ENCODE measurements around the gene ALDH1A1. TPM values are rescaled to one million over a fixed set of nuclear protein-coding genes. Genes with fewer than 3 reads are reported as not detected.

Gene ALDH1A1
- total and polyA plus RNA-seq, 11 donors = 2.2 to 37.5 (median 12.6) TPM

- TF ChIP-seq CTCF (IDR thresholded peaks at IDR 0.05) = no peak
- TF ChIP-seq POLR2A (IDR thresholded peaks at IDR 0.05) = no peak
Observed at GRCh38 chr9:72915659-72916058, 37.2 kb downstream of the ALDH1A1 start.

GRCh38 chr9:72914750-72915149, 38.1 kb downstream of the ALDH1A1 start:
- no peak overlapping the region for H3K27ac ChIP-seq
- H3K27me3 ChIP-seq = no peaks in the 10 kb centered on the region
- TF ChIP-seq POLR2A (IDR thresholded peaks at IDR 0.05) (no peak), CTCF (IDR thresholded peaks at IDR 0.05) (no peak)
- H3K4me1 ChIP-seq = peaks cover 0 to 11% (median 0%) of the 10 kb centered on the region in 12 donors
- H3K9me3 ChIP-seq = no peaks in the 10 kb centered on the region
- no peak overlapping the region for H3K4me3 ChIP-seq
- no peak for DNase-seq
- peaks cover 0 to 25% (median 0%) of the 10 kb centered on the region in 9 donors for H3K36me3 ChIP-seq
- intact Hi-C loops (cut with DNase I) = loop anchor here in 1 of 10 donors (5.0 kb wide), 1 partner anchor 38 kb away; the partner anchor contains the start of gene ALDH1A1
- 23 to 74% (median 47%) methylated on average over 2 of the region's 2 CpGs for WGBS, 4 donors
- no peak for ATAC-seq

More at GRCh38 chr9:72915659-72916058, 37.2 kb downstream of the ALDH1A1 start:
- Histone ChIP-seq H3K27me3 (no peaks in the 10 kb centered on the region), H3K4me3 (no peak overlapping the region), H3K36me3 (peaks cover 0 to 25% (median 0%) of the 10 kb centered on the region in 9 donors), H3K27ac (no peak overlapping the region), H3K4me1 (peaks cover 0 to 11% (median 0%) of the 10 kb centered on the region in 12 donors), H3K9me3 (no peaks in the 10 kb centered on the region)
- 71 to 87% (median 83%) methylated on average over 5 of the region's 5 CpGs for WGBS, 4 donors
- ATAC-seq (no peak), DNase-seq (no peak)
- intact Hi-C loops (cut with DNase I) = loop anchor here in 2 of 10 donors (2.0 to 5.0 kb wide), 2 partner anchors 37 to 59 kb away; partner anchors contain the start of gene ALDH1A1 (in 1 of the 2)

DNA sequence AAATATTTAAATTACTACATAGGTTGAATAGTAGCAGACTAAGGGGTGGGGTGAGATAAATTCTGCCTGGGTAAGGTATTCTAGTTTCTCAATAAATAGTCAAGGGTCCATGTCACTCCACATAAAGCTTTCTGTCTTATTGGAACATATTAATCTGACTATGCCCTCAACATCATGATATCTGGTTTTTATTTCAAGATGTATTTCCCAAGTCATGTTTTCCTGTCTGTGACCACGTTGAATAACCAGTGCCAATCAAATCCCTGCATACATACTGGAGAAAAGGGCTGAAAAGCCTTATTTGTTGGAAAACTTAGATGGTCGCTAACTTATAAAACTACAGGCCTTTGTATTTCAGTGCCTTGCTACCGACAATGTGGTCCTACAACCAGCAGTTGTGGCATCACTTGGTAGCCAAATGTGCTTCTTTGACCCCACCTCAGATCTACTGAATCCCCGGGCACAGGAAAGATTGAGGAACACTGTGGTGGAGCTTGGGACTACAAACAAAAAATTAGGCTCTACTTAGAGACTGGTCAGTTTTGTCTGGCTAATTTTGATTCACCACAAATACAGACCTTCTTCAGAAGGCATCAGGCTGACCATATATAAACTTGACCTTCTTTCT, 39.4 kb downstream of the ALDH1A1 start:
- intact Hi-C loops (cut with DNase I) = no loop called here
- TF ChIP-seq CTCF (IDR thresholded peaks at IDR 0.05) (no peak), POLR2A (IDR thresholded peaks at IDR 0.05) (no peak)
- ATAC-seq = no peak
- H3K27me3 ChIP-seq = no peaks in the 10 kb centered on the region
- no peak overlapping the region for H3K4me3 ChIP-seq
- no peaks in the 10 kb centered on the region for H3K9me3 ChIP-seq
- peak overlapping the region in 4 of 12 donors; percentile 9 to 41 (median 27) for H3K27ac ChIP-seq
- no peak for DNase-seq
- peaks cover 0 to 11% (median 0%) of the 10 kb centered on the region in 12 donors for H3K4me1 ChIP-seq
- H3K36me3 ChIP-seq = peaks cover 0 to 23% (median 0%) of the 10 kb centered on the region in 9 donors
- 79 to 85% (median 84%) methylated on average over 4 of the region's 4 CpGs for WGBS, 4 donors

DNA sequence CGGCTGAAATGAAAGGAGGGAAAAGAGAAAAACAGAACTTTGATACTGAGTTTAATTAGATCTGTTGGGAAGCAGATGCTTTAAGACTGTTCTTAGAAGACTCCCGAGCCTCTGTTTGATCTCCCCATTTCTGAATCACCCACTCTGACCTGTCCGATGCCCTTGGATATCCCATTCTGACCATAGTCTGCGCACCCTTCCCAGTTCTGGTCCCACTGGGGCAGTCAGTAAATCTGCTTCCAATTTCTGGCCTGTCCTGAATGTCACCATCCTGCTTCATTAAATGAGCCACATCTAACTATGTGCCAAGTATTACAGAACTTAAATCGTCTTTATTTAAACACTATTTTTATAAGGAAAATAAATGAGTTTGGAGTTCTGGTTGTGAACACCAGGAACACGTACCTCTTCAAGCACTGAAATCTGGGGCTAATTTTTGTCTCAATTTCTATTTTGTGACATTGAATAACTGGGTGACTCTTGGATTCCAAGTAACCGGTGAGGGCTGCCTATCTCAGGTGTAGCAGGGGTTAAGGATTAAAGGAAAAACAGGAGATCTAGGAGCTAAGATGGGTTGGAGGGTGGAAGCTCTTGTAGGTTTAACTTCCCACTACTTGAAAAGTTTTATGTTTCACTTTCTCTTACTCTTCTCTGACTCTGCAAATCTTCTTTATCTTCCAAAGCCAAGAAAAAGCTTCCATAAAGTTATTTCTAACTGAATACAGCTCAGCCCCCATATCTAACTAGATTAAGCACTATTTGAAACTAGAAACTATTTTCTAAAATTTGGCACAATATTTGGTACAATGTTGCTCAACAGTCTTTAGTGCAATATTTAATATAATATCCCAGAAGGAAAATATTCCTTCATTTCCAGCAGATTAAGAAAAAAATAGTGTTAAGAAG, 40.1 kb downstream of the ALDH1A1 start:
- no peak for DNase-seq
- ATAC-seq = no peak
- Histone ChIP-seq H3K4me3 (peak overlapping the region in 2 of 12 donors; percentile 13 to 22), H3K4me1 (peaks cover 0 to 11% (median 0%) of the 10 kb centered on the region in 12 donors), H3K9me3 (no peaks in the 10 kb centered on the region), H3K27me3 (no peaks in the 10 kb centered on the region), H3K27ac (peak overlapping the region in 9 of 12 donors; percentile 9 to 47 (median 35)), H3K36me3 (peaks cover 0 to 20% (median 0%) of the 10 kb centered on the region in 9 donors)
- intact Hi-C loops (cut with DNase I) = no loop called here
- WGBS, 4 donors = 83 to 87% (median 84%) methylated on average over 7 of the region's 7 CpGs
- no peak for TF ChIP-seq CTCF (IDR thresholded peaks at IDR 0.05)
- TF ChIP-seq POLR2A (IDR thresholded peaks at IDR 0.05) = no peak
